Measurements from ENCODE around the gene CERS6. TPM values are rescaled to one million over a fixed set of nuclear protein-coding genes. Genes with fewer than 3 reads are reported as not detected.

CERS6 gene
- total RNA-seq, 2 donors from 2014 or later: 12.5 to 16.3 TPM

GRCh38 chr2:168691221-168691620, 235.1 kb downstream of the CERS6 start:
- Histone ChIP-seq H3K27me3 (no peaks in the 10 kb centered on the region), H3K4me3 (no peak overlapping the region), H3K9me3 (no peaks in the 10 kb centered on the region), H3K27ac (no peak overlapping the region), H3K36me3 (replicated peaks in 1 of 2; ENCODE audit: insufficient read depth in 1 of 2, low read depth in 2 of 2) (no peaks in the 10 kb centered on the region), H3K4me1 (peaks cover 12% of the 10 kb centered on the region)
- TF ChIP-seq POLR2A (IDR thresholded peaks at IDR 0.05) (no peak), CTCF (IDR thresholded peaks at IDR 0.05) (no peak)
- 79 to 92% methylated on average over 1 of the region's 1 CpG for WGBS, 2 donors
- DNase-seq: no peak
- intact Hi-C loops (cut with DNase I): no loop called here
- no peak for ATAC-seq

GRCh38 chr2:168692132-168692744, 236.2 kb downstream of the CERS6 start:
- no peak for DNase-seq
- WGBS, 2 donors: 84 to 94% methylated on average over 4 of the region's 4 CpGs
- no peak for TF ChIP-seq POLR2A (IDR thresholded peaks at IDR 0.05)
- no peak for TF ChIP-seq CTCF (IDR thresholded peaks at IDR 0.05)
- Histone ChIP-seq H3K36me3 (replicated peaks in 1 of 2; ENCODE audit: insufficient read depth in 1 of 2, low read depth in 2 of 2) (no peaks in the 10 kb centered on the region), H3K4me3 (no peak overlapping the region), H3K27ac (no peak overlapping the region), H3K9me3 (no peaks in the 10 kb centered on the region), H3K4me1 (peaks cover 12% of the 10 kb centered on the region), H3K27me3 (no peaks in the 10 kb centered on the region)
- no peak for ATAC-seq
- intact Hi-C loops (cut with DNase I): no loop called here

GRCh38 chr2:168694173-168694572, 238.1 kb downstream of the CERS6 start:
- 25 to 42% methylated on average over 3 of the region's 3 CpGs for WGBS, 2 donors
- intact Hi-C loops (cut with DNase I): no loop called here
- H3K27ac ChIP-seq: no peak overlapping the region
- no peak overlapping the region for H3K4me3 ChIP-seq
- no peaks in the 10 kb centered on the region for H3K36me3 ChIP-seq (replicated peaks in 1 of 2; ENCODE audit: insufficient read depth in 1 of 2, low read depth in 2 of 2)
- peak; percentile 45 to 74 (median 58) for DNase-seq
- H3K27me3 ChIP-seq: no peaks in the 10 kb centered on the region
- H3K9me3 ChIP-seq: no peaks in the 10 kb centered on the region
- peaks cover 12% of the 10 kb centered on the region for H3K4me1 ChIP-seq
- no peak for ATAC-seq
- no peak for TF ChIP-seq CTCF (IDR thresholded peaks at IDR 0.05)
- TF ChIP-seq POLR2A (IDR thresholded peaks at IDR 0.05): no peak

- no peak for ATAC-seq
- H3K36me3 ChIP-seq (replicated peaks in 1 of 2; ENCODE audit: insufficient read depth in 1 of 2, low read depth in 2 of 2): no peaks in the 10 kb centered on the region
- no peaks in the 10 kb centered on the region for H3K27me3 ChIP-seq
- no peak overlapping the region for H3K27ac ChIP-seq
- H3K4me3 ChIP-seq: no peak overlapping the region
- TF ChIP-seq CTCF (IDR thresholded peaks at IDR 0.05): no peak
- TF ChIP-seq POLR2A (IDR thresholded peaks at IDR 0.05): no peak
- WGBS, 2 donors: 76 to 82% methylated on average over 6 of the region's 6 CpGs
- intact Hi-C loops (cut with DNase I): no loop called here
- no peak for DNase-seq
- H3K4me1 ChIP-seq: peaks cover 12% of the 10 kb centered on the region
- no peaks in the 10 kb centered on the region for H3K9me3 ChIP-seq
These were observed 238.8 kb downstream of the CERS6 start for GRCh38 chr2:168694866-168695265.

GRCh38 chr2:168697668-168698121, 241.6 kb downstream of the CERS6 start:
- Histone ChIP-seq H3K4me1 (peaks cover 12% of the 10 kb centered on the region), H3K27me3 (no peaks in the 10 kb centered on the region), H3K4me3 (no peak overlapping the region), H3K36me3 (replicated peaks in 1 of 2; ENCODE audit: insufficient read depth in 1 of 2, low read depth in 2 of 2) (no peaks in the 10 kb centered on the region), H3K27ac (no peak overlapping the region), H3K9me3 (no peaks in the 10 kb centered on the region)
- DNase-seq: no peak
- TF ChIP-seq POLR2A (IDR thresholded peaks at IDR 0.05) (no peak), CTCF (IDR thresholded peaks at IDR 0.05) (no peak)
- WGBS, 2 donors: 96 to 100% methylated on average over 3 of the region's 3 CpGs
- no peak for ATAC-seq
- intact Hi-C loops (cut with DNase I): no loop called here

Data from body of pancreas (tissue), 4 donors.